Suprapubic skin (tissue), 3 donors: Measurements from ENCODE around the gene OR2M7.

Experiments
- CTCF ChIP-seq, 2 donors: fragments of 200-600 bp in 1 of 2; fragments of 450-650 bp in 1 of 2; sonication (generic) in 1 of 2; IDR thresholded peaks; one replicate each; pipeline ENCODE4 v1.5.1; 2016 to 2019; ENCODE audit warnings: antibody characterized with exemption in 2 of 2, mild to moderate bottlenecking in 1 of 2, moderate library complexity in 1 of 2
- POLR2A ChIP-seq, 2 donors: fragments of 450-650 bp; IDR thresholded peaks; one replicate each; pipeline ENCODE4 v1.6.1; 2017; ENCODE audit warnings: antibody characterized with exemption in 2 of 2, mild to moderate bottlenecking in 2 of 2, moderate library complexity in 2 of 2

GRCh38 chr1:248277876-248278275 is 46.5 kb downstream of the OR2M7 start, which contains the start of gene OR2T33:
- TF ChIP-seq CTCF (IDR thresholded peaks at IDR 0.05) (no peak), POLR2A (IDR thresholded peaks at IDR 0.05) (no peak)
